Measurements from ENCODE around the gene KCNG2. TPM values are rescaled to one million over a fixed set of nuclear protein-coding genes. Genes with fewer than 3 reads are reported as not detected.

Gene KCNG2
- polyA plus RNA-seq, 1 donor from 2014 or later = not detected

- Histone ChIP-seq H3K4me3 (ENCODE audit: low read length) (no peak overlapping the region), H3K27me3 (ENCODE audit: insufficient read depth, low read depth, low read length) (no peaks in the 10 kb centered on the region), H3K9me3 (ENCODE audit: low read length) (no peaks in the 10 kb centered on the region), H3K27ac (ENCODE audit: low read length) (no peak overlapping the region), H3K79me2 (replicated peaks; ENCODE audit: insufficient read depth, low read length) (peaks cover 40% of the 10 kb centered on the region), H3K36me3 (ENCODE audit: insufficient read depth, low read length) (no peaks in the 10 kb centered on the region), H3F3A (ENCODE audit: insufficient read depth, low read length, poor library complexity, severe bottlenecking) (no peaks in the 10 kb centered on the region), H2AFZ (ENCODE audit: low read depth, low read length) (no peak overlapping the region), H3K4me2 (ENCODE audit: low read length) (no peak overlapping the region), H4K20me1 (ENCODE audit: insufficient read depth) (peaks cover 4% of the 10 kb centered on the region), H3K9me2 (ENCODE audit: insufficient read depth, low read length) (no peaks in the 10 kb centered on the region), H3K9ac (ENCODE audit: low read length) (no peak overlapping the region)
- TF ChIP-seq RAD21 (conservative IDR thresholded peaks at IDR 0.05) (no peak), SMC3 (conservative IDR thresholded peaks at IDR 0.05; ENCODE audit: poor library complexity) (no peak), TAF1 (IDR thresholded peaks at IDR 0.05; ENCODE audit: low read depth) (no peak), MXI1 (conservative IDR thresholded peaks at IDR 0.05; ENCODE audit: poor library complexity, severe bottlenecking) (no peak), EP300 (conservative IDR thresholded peaks at IDR 0.05; ENCODE audit: poor library complexity, severe bottlenecking) (no peak), REST (IDR thresholded peaks at IDR 0.05; ENCODE audit: borderline replicate concordance) (no peak), EZH2 (IDR thresholded peaks at IDR 0.05; ENCODE audit: borderline replicate concordance, insufficient read depth, low read length, poor library complexity, severe bottlenecking) (no peak), POLR2AphosphoS5 (IDR thresholded peaks at IDR 0.05) (no peak), CTCF (IDR thresholded peaks at IDR 0.05; ENCODE audit: poor library complexity, severe bottlenecking) (no peak)
Observed at GRCh38 chr18:79947054-79947755, 149.5 kb downstream of the KCNG2 start.

GRCh38 chr18:79947881-79948610 is 150.3 kb downstream of the KCNG2 start:
- H2AFZ ChIP-seq (ENCODE audit: low read depth, low read length) = no peak overlapping the region
- H3F3A ChIP-seq (ENCODE audit: insufficient read depth, low read length, poor library complexity, severe bottlenecking) = no peaks in the 10 kb centered on the region
- H3K9me3 ChIP-seq (ENCODE audit: low read length) = no peaks in the 10 kb centered on the region
- no peak overlapping the region for H3K9ac ChIP-seq (ENCODE audit: low read length)
- peaks cover 40% of the 10 kb centered on the region for H3K79me2 ChIP-seq (replicated peaks; ENCODE audit: insufficient read depth, low read length)
- H3K27ac ChIP-seq (ENCODE audit: low read length) = no peak overlapping the region
- H3K4me2 ChIP-seq (ENCODE audit: low read length) = no peak overlapping the region
- peaks cover 4% of the 10 kb centered on the region for H4K20me1 ChIP-seq (ENCODE audit: insufficient read depth)
- no peaks in the 10 kb centered on the region for H3K27me3 ChIP-seq (ENCODE audit: insufficient read depth, low read depth, low read length)
- no peaks in the 10 kb centered on the region for H3K36me3 ChIP-seq (ENCODE audit: insufficient read depth, low read length)
- H3K9me2 ChIP-seq (ENCODE audit: insufficient read depth, low read length) = no peaks in the 10 kb centered on the region
- TF ChIP-seq TAF1 (IDR thresholded peaks at IDR 0.05; ENCODE audit: low read depth) = no peak
- TF ChIP-seq EZH2 (IDR thresholded peaks at IDR 0.05; ENCODE audit: borderline replicate concordance, insufficient read depth, low read length, poor library complexity, severe bottlenecking) = no peak
- TF ChIP-seq CTCF (IDR thresholded peaks at IDR 0.05; ENCODE audit: poor library complexity, severe bottlenecking) = no peak
- TF ChIP-seq SMC3 (conservative IDR thresholded peaks at IDR 0.05; ENCODE audit: poor library complexity) = no peak
- TF ChIP-seq REST (IDR thresholded peaks at IDR 0.05; ENCODE audit: borderline replicate concordance) = no peak
- no peak for TF ChIP-seq MXI1 (conservative IDR thresholded peaks at IDR 0.05; ENCODE audit: poor library complexity, severe bottlenecking)
- TF ChIP-seq EP300 (conservative IDR thresholded peaks at IDR 0.05; ENCODE audit: poor library complexity, severe bottlenecking) = no peak
- no peak for TF ChIP-seq RAD21 (conservative IDR thresholded peaks at IDR 0.05)
- TF ChIP-seq POLR2AphosphoS5 (IDR thresholded peaks at IDR 0.05) = no peak
- H3K4me3 ChIP-seq (ENCODE audit: low read length) = no peak overlapping the region
